Heart left ventricle (tissue), 16 donors: ENCODE results near the gene BOD1. TPM values are rescaled to one million over a fixed set of nuclear protein-coding genes. Genes with fewer than 3 reads are reported as not detected.

Experiments
- ATAC-seq, 4 donors: fragments of 200-7000 bp; cut with Tn5 transposase; one replicate each; pipeline ENCODE4 v1.9.1; 2020 to 2022; ENCODE audit warnings: moderate library complexity in 4 of 4, mild to moderate bottlenecking in 3 of 4, moderate number of reproducible peaks in 1 of 4
- DNase-seq, 5 donors: peaks; one replicate each; pipeline ENCODE4 v3.0.0-alpha.2; 2020
- H3K27ac ChIP-seq, 12 donors: fragments of 200-600 bp; sonication (generic) in 4 of 12; one replicate each; pipeline versions ENCODE4 v1.5.0 to v1.8.0; 2016 to 2022; ENCODE audit warnings: mild to moderate bottlenecking in 2 of 12
- H3K27me3 ChIP-seq, 9 donors: fragments of 200-600 bp; sonication (generic) in 2 of 9; one replicate each; pipeline versions ENCODE4 v1.5.1 to v1.8.0; 2016 to 2022; ENCODE audit warnings: mild to moderate bottlenecking in 3 of 9
- H3K36me3 ChIP-seq, 9 donors: fragments of 200-600 bp; sonication (generic) in 2 of 9; one replicate each; pipeline versions ENCODE4 v1.5.0 to v1.8.0; 2018 to 2022; ENCODE audit warnings: mild to moderate bottlenecking in 2 of 9
- H3K4me1 ChIP-seq, 12 donors: fragments of 200-600 bp; sonication (generic) in 4 of 12; one replicate each; pipeline versions ENCODE4 v1.5.0 to v1.8.0; 2016 to 2022; ENCODE audit warnings: mild to moderate bottlenecking in 3 of 12
- H3K4me3 ChIP-seq, 12 donors: fragments of 200-600 bp; sonication (generic) in 4 of 12; one replicate each; pipeline versions ENCODE4 v1.5.0 to v1.8.0; 2017 to 2022; ENCODE audit warnings: mild to moderate bottlenecking in 9 of 12, moderate library complexity in 4 of 12
- H3K9me3 ChIP-seq, 12 donors: fragments of 200-600 bp; sonication (generic) in 4 of 12; one replicate each; pipeline versions ENCODE4 v1.5.0 to v1.8.0; 2016 to 2022; ENCODE audit warnings: mild to moderate bottlenecking in 1 of 12
- CTCF ChIP-seq, 12 donors: fragments of 200-600 bp; sonication (generic) in 4 of 12; IDR thresholded peaks; one replicate each; pipeline versions ENCODE4 v1.5.0 to v1.8.0; 2018 to 2022; ENCODE audit warnings: antibody characterized with exemption in 12 of 12, mild to moderate bottlenecking in 5 of 12
- POLR2A ChIP-seq, 2 donors: fragments of 450-650 bp; IDR thresholded peaks; one replicate each; pipeline ENCODE4 v1.6.1; 2017; ENCODE audit warnings: antibody characterized with exemption in 2 of 2, mild to moderate bottlenecking in 2 of 2, moderate library complexity in 2 of 2
- WGBS, 4 donors: extraction: QIAGEN DNeasy Blood & Tissue Kit in 2 of 4; methylation state at CpG; one replicate each; pipeline versions ENCODE4 v1.1.5 to v1.1.7; 2013 to 2018; 5-methylcytosine and 5-hydroxymethylcytosine counted together
- intact Hi-C, 10 donors: fragments of 100-400 bp; cut with DNase I; formaldehyde crosslinking; loops; one replicate each; pipeline versions ENCODE4 v1.11.1 to v1.14.2; 2022
- polyA plus RNA-seq, 2 donors: library from polyadenylated mRNA; stranded (reverse); fragments of 200-250 nt; gene quantifications; one replicate each; pipeline ENCODE4 v1.2.3, GENCODE V29; 2013
- total RNA-seq, 9 donors: library from RNA; depleted of rRNA in 2 of 9; stranded (reverse); fragments of >200 nt in 2 of 9; fragmentation: NEBNext Ultra II Directional in 3 of 9; extraction: Animal tissue kit (Norgen Biotek cat#: 25700) in 3 of 9; gene quantifications; one replicate each; pipeline versions ENCODE4 v1.1.0 to v1.2.4, GENCODE V29; 2016 to 2023
- donor health status: ischemic (EF 13 %, LVEDD 7.1; RV severe dilation, severe dysfunction).
- donor health status: healthy with polysubstance abuse.
- donor health status: DM: no; HTN: yes; CAD: no.
- donor health status: DM: no; HTN: no; CAD: no.
- donor health status: ischemic (EF 25% LVEDD 6.9; RV normal size, moderate dysfunction).
- donor health status: ischemic (EF 25% LVEDD 5.7; RV mildly dilated, moderate dysfunction).
- donor health status: healthy.
- donor health status: DM: yes; HTN: yes; CAD: no.
- donor health status: ischemic (EF 35%, LVEDD 5.7; RV mildly dilated, moderate dysfunction).
- donor health status: nonischemic (EF 11% LVEDD 7.7; RV severe dilation, severe dysfunction).
- donor health status: DM: yes; HTN: yes; CAD: no.
- donor health status: PGD.
- donor health status: ischemic (EF 29% LVEDD 5.4; RV normal size, mild dysfunction).
- donor health status: nonischemic (EF 23%, LVEDD 6.1; RV moderate dilation, normal function).

Gene BOD1
- total and polyA plus RNA-seq, 11 donors, result 21.6 to 51.0 (median 38.3) TPM

- DNase-seq (no peak), ATAC-seq (no peak)
- Histone ChIP-seq H3K9me3 (no peaks in the 10 kb centered on the region), H3K36me3 (no peaks in the 10 kb centered on the region), H3K27ac (no peak overlapping the region), H3K27me3 (no peaks in the 10 kb centered on the region), H3K4me3 (no peak overlapping the region), H3K4me1 (no peaks in the 10 kb centered on the region)
- intact Hi-C loops, result loop anchor here in 1 of 10 donors (5.0 to 10.0 kb wide), 2 partner anchors 51 to 124 kb away; no protein-coding TSS in a partner anchor
- TF ChIP-seq CTCF (IDR thresholded peaks at IDR 0.05) (no peak), POLR2A (IDR thresholded peaks at IDR 0.05) (no peak)
- 81 to 93% (median 88%) methylated on average over 8 to 10 of the region's 10 CpGs for WGBS, 4 donors
Measured at GRCh38 chr5:173633304-173633703, 16.9 kb upstream of the BOD1 start.

- H3K27me3 ChIP-seq, result no peaks in the 10 kb centered on the region
- DNase-seq (no peak), ATAC-seq (no peak)
- no peaks in the 10 kb centered on the region for H3K36me3 ChIP-seq
- H3K4me1 ChIP-seq, result peaks cover 0 to 3% (median 0%) of the 10 kb centered on the region in 12 donors
- TF ChIP-seq POLR2A (IDR thresholded peaks at IDR 0.05), result no peak
- TF ChIP-seq CTCF (IDR thresholded peaks at IDR 0.05), result no peak
- H3K27ac ChIP-seq, result no peak overlapping the region
- 62 to 71% (median 66%) methylated on average over 3 of the region's 3 CpGs for WGBS, 4 donors
- intact Hi-C loops, result loop anchor here in 1 of 10 donors (5.0 to 10.0 kb wide), 2 partner anchors 53 to 126 kb away; no protein-coding TSS in a partner anchor
- no peak overlapping the region for H3K4me3 ChIP-seq
- no peaks in the 10 kb centered on the region for H3K9me3 ChIP-seq
Measured at GRCh38 chr5:173631478-173631877, 15.0 kb upstream of the BOD1 start.

- intact Hi-C loops, result loop anchor here in 1 of 10 donors (5.0 to 10.0 kb wide), 2 partner anchors 54 to 126 kb away; no protein-coding TSS in a partner anchor
- no peak for ATAC-seq
- 60 to 73% (median 66%) methylated on average over 6 of the region's 6 CpGs for WGBS, 4 donors
Measured at GRCh38 chr5:173630724-173631365, 14.4 kb upstream of the BOD1 start.

More at GRCh38 chr5:173630724-173631365, 14.4 kb upstream of the BOD1 start:
- H3K4me1 ChIP-seq, result peaks cover 0 to 8% (median 2%) of the 10 kb centered on the region in 12 donors
- no peaks in the 10 kb centered on the region for H3K27me3 ChIP-seq
- TF ChIP-seq CTCF (IDR thresholded peaks at IDR 0.05) (no peak), POLR2A (IDR thresholded peaks at IDR 0.05) (no peak)
- no peak overlapping the region for H3K4me3 ChIP-seq
- H3K27ac ChIP-seq, result no peak overlapping the region
- no peaks in the 10 kb centered on the region for H3K36me3 ChIP-seq
- no peaks in the 10 kb centered on the region for H3K9me3 ChIP-seq
- no peak for DNase-seq
